Calu3 (cell line): ENCODE results near the gene ADCY1. TPM values are rescaled to one million over a fixed set of nuclear protein-coding genes. Genes with fewer than 3 reads are reported as not detected.

ENCODE experiments used
- BruUV-seq: library from RNA; stranded (reverse); fragments of 400-500 nt; replicated peaks from 2 replicates; lab custom pipeline; 2021; lab: Mats Ljungman, UMichigan
- CTCF ChIA-PET: fragments of 300-600 bp; sonication (Branson Sonifier 250); formaldehyde crosslinking; loops from one replicate; lab custom pipeline; 2022; ENCODE audit warnings: antibody characterized with exemption; lab: Charles Lee
- DNase-seq: peaks from one replicate; pipeline ENCODE4 v3.0.0; 2022
- H3K27ac Mint-ChIP-seq: one replicate; pipeline ENCODE4 v1.8.0; 2022; ENCODE audit warnings: mixed read lengths; ENCODE audit not compliant: unreplicated experiment
- H3K27me3 Mint-ChIP-seq: one replicate; pipeline ENCODE4 v1.8.0; 2022; ENCODE audit warnings: mixed read lengths; ENCODE audit not compliant: unreplicated experiment
- H3K36me3 Mint-ChIP-seq: one replicate; pipeline ENCODE4 v1.8.0; 2022; ENCODE audit warnings: mild to moderate bottlenecking, moderate library complexity, mixed read lengths; ENCODE audit not compliant: insufficient read depth, unreplicated experiment
- H3K4me1 Mint-ChIP-seq: one replicate; pipeline ENCODE4 v1.8.0; 2022; ENCODE audit warnings: mild to moderate bottlenecking, low read depth, mixed read lengths; ENCODE audit not compliant: unreplicated experiment
- H3K4me3 Mint-ChIP-seq: one replicate; pipeline ENCODE4 v1.8.0; 2022; ENCODE audit warnings: mild to moderate bottlenecking, low read depth, moderate library complexity, mixed read lengths; ENCODE audit not compliant: unreplicated experiment
- H3K9me3 Mint-ChIP-seq: one replicate; pipeline ENCODE4 v1.8.0; 2022; ENCODE audit warnings: low read depth, mixed read lengths; ENCODE audit not compliant: unreplicated experiment
- CTCF ChIP-seq: fragments of 200-600 bp; IDR thresholded peaks from one replicate; pipeline ENCODE4 v1.8.0; 2022; ENCODE audit warnings: antibody characterized with exemption; ENCODE audit not compliant: unreplicated experiment
- intact Hi-C: fragments of 100-400 bp; cut with micrococcal nuclease; formaldehyde crosslinking; loops from one replicate; pipeline ENCODE4 v1.10.0; 2022; ENCODE audit not compliant: unreplicated experiment
- total RNA-seq: library from RNA; stranded (reverse); gene quantifications from 2 replicates; pipeline ENCODE4 v1.2.3, GENCODE V29; 2022

The ADCY1 gene
- total RNA-seq, 1 experiment from 2014 or later: 8.8 TPM

DNA sequence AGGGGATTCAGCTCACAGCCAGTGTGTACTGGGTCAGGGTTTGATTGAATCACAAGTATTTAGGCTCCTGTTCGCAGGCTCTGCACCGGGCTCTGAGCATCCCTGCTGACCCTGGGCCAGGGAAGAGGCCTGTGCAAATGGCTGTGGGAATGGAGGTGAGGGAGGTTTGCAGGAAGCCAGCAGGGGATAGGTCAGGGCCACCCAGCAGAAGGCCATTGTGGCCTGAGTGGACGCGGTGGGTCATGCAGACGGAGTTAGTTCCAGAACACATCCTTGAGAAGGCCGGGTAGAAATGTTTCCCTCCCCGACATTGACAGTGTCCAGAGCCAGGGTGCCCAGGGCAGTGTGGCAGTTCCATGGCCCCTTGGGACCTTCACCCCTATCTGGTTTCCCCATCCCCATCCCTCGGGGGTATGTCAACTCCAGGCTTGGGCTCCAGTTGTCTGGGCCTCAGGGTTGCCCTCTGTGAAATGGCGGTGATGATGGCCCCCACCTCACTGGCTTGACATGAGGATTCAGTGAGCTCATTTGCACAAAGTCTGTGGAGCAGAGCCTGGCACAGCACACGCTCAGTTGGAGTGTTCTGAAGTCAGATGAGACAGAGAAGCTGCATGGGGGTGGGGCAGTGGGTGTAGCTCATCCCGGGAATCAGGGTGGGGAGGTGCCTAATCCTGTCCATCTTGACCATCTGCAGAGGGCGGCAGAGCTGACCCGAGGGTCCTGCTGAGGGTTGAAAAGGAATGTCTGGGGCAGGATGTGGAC lies 107.6 kb downstream of the ADCY1 start:
- intact Hi-C loops: no loop called here
- Mint-ChIP-seq H3K9me3 (no peaks in the 10 kb centered on the region), H3K4me1 (peaks cover 10% of the 10 kb centered on the region), H3K27me3 (peaks cover 32% of the 10 kb centered on the region), H3K36me3 (no peaks in the 10 kb centered on the region), H3K4me3 (no peak overlapping the region), H3K27ac (no peak overlapping the region)
- CTCF ChIA-PET: no interaction called here
- no peak for DNase-seq
- no peak for TF ChIP-seq CTCF
- BruUV-seq: no TSS peak

- CTCF ChIA-PET: interaction anchor here (0.5 kb wide), 1 partner anchor 131 kb away, joined by 4 read pairs; no protein-coding TSS in a partner anchor
- H3K4me1 Mint-ChIP-seq: peaks cover 10% of the 10 kb centered on the region
- DNase-seq: no peak
- no peak for TF ChIP-seq CTCF
- H3K27me3 Mint-ChIP-seq: peaks cover 26% of the 10 kb centered on the region
- no peak overlapping the region for H3K27ac Mint-ChIP-seq
- no peaks in the 10 kb centered on the region for H3K9me3 Mint-ChIP-seq
- intact Hi-C loops: no loop called here
- H3K4me3 Mint-ChIP-seq: no peak overlapping the region
- no peaks in the 10 kb centered on the region for H3K36me3 Mint-ChIP-seq
- BruUV-seq: no TSS peak
Observed at GRCh38 chr7:45682358-45682735, 108.2 kb downstream of the ADCY1 start.

DNA sequence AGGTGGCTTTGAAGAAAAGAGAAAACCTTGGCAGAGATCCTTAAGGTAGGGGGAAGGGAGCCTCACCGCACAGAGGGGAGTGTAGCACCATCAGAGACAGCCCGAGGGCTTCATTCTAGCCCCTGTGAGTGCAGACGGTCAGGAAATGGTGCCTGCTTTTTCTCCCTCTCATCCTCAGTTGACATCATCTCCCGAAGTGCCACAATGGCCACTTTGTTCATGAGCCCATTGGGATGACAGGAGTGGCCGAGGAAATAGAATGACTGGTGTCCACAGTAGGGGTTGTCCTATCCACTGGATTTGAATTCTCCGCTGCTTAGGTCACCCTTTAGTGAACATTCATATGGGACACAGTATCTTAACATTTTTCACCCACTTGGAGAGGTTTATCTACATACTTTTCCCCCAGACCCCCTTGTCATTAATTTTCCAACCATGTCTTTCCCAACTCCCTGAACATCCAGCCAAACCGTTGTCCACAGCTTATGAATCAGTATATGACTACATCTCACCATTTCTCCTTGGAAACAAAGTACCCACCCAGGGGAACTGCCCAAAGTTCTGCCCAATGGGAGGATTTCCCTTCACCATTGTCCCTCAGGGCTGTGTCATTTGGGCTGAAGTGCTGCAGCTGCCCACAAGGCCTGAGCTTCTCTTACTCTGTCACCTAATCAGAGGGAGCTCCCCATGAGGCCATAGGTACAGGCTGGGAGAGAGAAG lies 108.8 kb downstream of the ADCY1 start:
- Mint-ChIP-seq H3K36me3 (no peaks in the 10 kb centered on the region), H3K4me1 (peaks cover 10% of the 10 kb centered on the region), H3K9me3 (no peaks in the 10 kb centered on the region), H3K27me3 (peaks cover 20% of the 10 kb centered on the region), H3K27ac (no peak overlapping the region), H3K4me3 (no peak overlapping the region)
- intact Hi-C loops: no loop called here
- BruUV-seq: no TSS peak
- CTCF ChIA-PET: interaction anchor here (0.5 kb wide), 1 partner anchor 130 kb away, joined by 4 read pairs; no protein-coding TSS in a partner anchor
- DNase-seq: no peak
- no peak for TF ChIP-seq CTCF

DNA sequence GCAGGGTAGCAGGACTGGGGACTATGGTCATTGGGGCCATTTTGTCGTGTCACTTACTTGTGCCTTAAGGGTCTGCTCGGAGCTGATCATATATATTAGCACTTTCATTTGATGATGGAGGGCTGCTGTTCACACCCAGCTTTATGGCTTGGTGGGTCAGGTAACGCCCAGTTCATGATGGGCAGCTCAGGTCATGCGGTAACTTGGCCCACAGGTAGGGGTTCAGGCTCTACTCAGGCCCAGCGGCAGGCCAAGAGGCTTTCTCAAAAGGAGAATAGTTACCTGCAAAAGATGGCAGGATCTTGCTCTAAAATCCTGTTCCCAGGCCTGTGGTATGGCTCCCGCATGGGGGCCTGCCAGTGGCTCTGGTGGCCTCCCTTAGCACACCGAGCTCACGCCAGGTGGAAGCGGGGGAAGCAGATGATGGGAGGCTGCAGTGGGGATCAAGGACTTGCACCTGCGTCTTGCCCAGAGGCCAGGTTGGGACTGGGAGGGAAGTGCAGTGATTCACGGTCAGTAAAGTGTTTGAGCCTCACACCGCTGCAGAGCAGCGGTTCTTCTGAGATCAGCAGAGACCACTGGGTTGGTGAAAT lies 109.5 kb downstream of the ADCY1 start:
- intact Hi-C loops: no loop called here
- H3K4me3 Mint-ChIP-seq: no peak overlapping the region

More for the DNA sequence above, 109.5 kb downstream of the ADCY1 start:
- H3K27me3 Mint-ChIP-seq: peaks cover 16% of the 10 kb centered on the region
- H3K4me1 Mint-ChIP-seq: peaks cover 10% of the 10 kb centered on the region
- no TSS peak for BruUV-seq
- H3K36me3 Mint-ChIP-seq: no peaks in the 10 kb centered on the region
- no peak for TF ChIP-seq CTCF
- H3K27ac Mint-ChIP-seq: no peak overlapping the region
- no peak for DNase-seq
- CTCF ChIA-PET: no interaction called here
- no peaks in the 10 kb centered on the region for H3K9me3 Mint-ChIP-seq
